ENCODE results near the gene PPFIA2.

- TF ChIP-seq POLR2A (IDR thresholded peaks at IDR 0.05) = no peak
- TF ChIP-seq, protein P1, sequence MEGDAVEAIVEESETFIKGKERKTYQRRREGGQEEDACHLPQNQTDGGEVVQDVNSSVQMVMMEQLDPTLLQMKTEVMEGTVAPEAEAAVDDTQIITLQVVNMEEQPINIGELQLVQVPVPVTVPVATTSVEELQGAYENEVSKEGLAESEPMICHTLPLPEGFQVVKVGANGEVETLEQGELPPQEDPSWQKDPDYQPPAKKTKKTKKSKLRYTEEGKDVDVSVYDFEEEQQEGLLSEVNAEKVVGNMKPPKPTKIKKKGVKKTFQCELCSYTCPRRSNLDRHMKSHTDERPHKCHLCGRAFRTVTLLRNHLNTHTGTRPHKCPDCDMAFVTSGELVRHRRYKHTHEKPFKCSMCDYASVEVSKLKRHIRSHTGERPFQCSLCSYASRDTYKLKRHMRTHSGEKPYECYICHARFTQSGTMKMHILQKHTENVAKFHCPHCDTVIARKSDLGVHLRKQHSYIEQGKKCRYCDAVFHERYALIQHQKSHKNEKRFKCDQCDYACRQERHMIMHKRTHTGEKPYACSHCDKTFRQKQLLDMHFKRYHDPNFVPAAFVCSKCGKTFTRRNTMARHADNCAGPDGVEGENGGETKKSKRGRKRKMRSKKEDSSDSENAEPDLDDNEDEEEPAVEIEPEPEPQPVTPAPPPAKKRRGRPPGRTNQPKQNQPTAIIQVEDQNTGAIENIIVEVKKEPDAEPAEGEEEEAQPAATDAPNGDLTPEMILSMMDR (IDR thresholded peaks at IDR 0.05) = no peak
These were observed 363.7 kb downstream of the PPFIA2 start for GRCh38 chr12:81395431-81395830.
